Esophagus squamous epithelium (tissue), 5 donors: ENCODE measurements around the gene GDPD5. TPM values are rescaled to one million over a fixed set of nuclear protein-coding genes. Genes with fewer than 3 reads are reported as not detected.

Experiments
- DNase-seq: peaks from one replicate; lab custom pipeline; 2025; lab: John Stamatoyannopoulos, UW
- H3K27ac ChIP-seq, 4 donors: fragments of 200-600 bp; sonication (generic); one replicate each; pipeline ENCODE4 v1.5.1; 2016 to 2019; ENCODE audit warnings: mild to moderate bottlenecking in 1 of 4
- H3K27me3 ChIP-seq, 4 donors: fragments of 200-600 bp; sonication (generic); 1 replicate in 3 of 4; 2 replicates in 1 of 4; pipeline versions ENCODE4 v1.5.1 to v1.6.0; 2017 to 2021; ENCODE audit warnings: antibody characterized with exemption in 1 of 4
- H3K36me3 ChIP-seq, 3 donors: fragments of 200-600 bp; sonication (generic); one replicate each; pipeline ENCODE4 v1.5.1; 2016 to 2019
- H3K4me1 ChIP-seq, 3 donors: fragments of 200-600 bp; sonication (generic); one replicate each; pipeline ENCODE4 v1.5.1; 2017 to 2019
- H3K4me3 ChIP-seq, 4 donors: fragments of 200-600 bp; sonication (generic); 1 replicate in 3 of 4; 2 replicates in 1 of 4; pipeline ENCODE4 v1.5.1; 2016 to 2019; ENCODE audit warnings: mild to moderate bottlenecking in 2 of 4, moderate library complexity in 1 of 4
- H3K9me3 ChIP-seq, 3 donors: fragments of 200-600 bp; sonication (generic); one replicate each; pipeline ENCODE4 v1.5.1; 2016 to 2019
- CTCF ChIP-seq, 6 experiments: fragments of 450-650 bp in 4 of 6; fragments of 200-600 bp in 2 of 6; sonication (generic) in 2 of 6; IDR thresholded peaks; one replicate each; pipeline ENCODE4 v1.5.1; 2016 to 2019; ENCODE audit warnings: antibody characterized with exemption in 6 of 6, mild to moderate bottlenecking in 4 of 6, moderate library complexity in 4 of 6
- POLR2A ChIP-seq, 4 donors: fragments of 450-650 bp; IDR thresholded peaks; one replicate each; pipeline ENCODE4 v1.6.1; 2017; ENCODE audit warnings: antibody characterized with exemption in 4 of 4, mild to moderate bottlenecking in 4 of 4, moderate library complexity in 3 of 4
- WGBS, 2 donors: methylation state at CpG; one replicate each; pipeline ENCODE4 v1.1.5; 2018; 5-methylcytosine and 5-hydroxymethylcytosine counted together
- intact Hi-C: fragments of 100-400 bp; cut with DNase I; formaldehyde crosslinking; loops from one replicate; pipeline ENCODE4 v1.15.0; 2022
- total RNA-seq, 4 donors: library from RNA; depleted of rRNA; stranded (reverse); fragments of >200 nt; gene quantifications; one replicate each; pipeline ENCODE4 v1.1.0, GENCODE V29; 2016
- donor health status: DM: yes; HTN: yes; CAD: no.

The GDPD5 gene
- total RNA-seq, 4 donors from 2014 or later = 0.57 to 2.3 (median 1.6) TPM

GRCh38 chr11:75541193-75542087 lies 15.7 kb upstream of the GDPD5 start:
- 82% methylated on average over 4 of the region's 4 CpGs for WGBS, 2 donors
- Histone ChIP-seq H3K36me3 (no peaks in the 10 kb centered on the region), H3K27ac (no peak overlapping the region), H3K9me3 (no peaks in the 10 kb centered on the region), H3K4me1 (no peaks in the 10 kb centered on the region), H3K27me3 (peaks cover 0 to 7% (median 0%) of the 10 kb centered on the region in 4 donors), H3K4me3 (no peak overlapping the region)
- intact Hi-C loops = no loop called here
- TF ChIP-seq POLR2A (IDR thresholded peaks at IDR 0.05) (no peak), CTCF (IDR thresholded peaks at IDR 0.05) (no peak)
- no peak for DNase-seq

GRCh38 chr11:75539459-75540334 lies 14.0 kb upstream of the GDPD5 start:
- 74 to 78% methylated on average over 8 of the region's 9 CpGs for WGBS, 2 donors
- no peak overlapping the region for H3K4me3 ChIP-seq
- no peak for DNase-seq
- no peaks in the 10 kb centered on the region for H3K4me1 ChIP-seq
- no peaks in the 10 kb centered on the region for H3K36me3 ChIP-seq
- H3K27ac ChIP-seq = no peak overlapping the region
- TF ChIP-seq POLR2A (IDR thresholded peaks at IDR 0.05) = no peak
- TF ChIP-seq CTCF (IDR thresholded peaks at IDR 0.05) = no peak
- no peaks in the 10 kb centered on the region for H3K9me3 ChIP-seq
- intact Hi-C loops = loop anchor here (10.0 kb wide), 1 partner anchor 265 kb away; no protein-coding TSS in a partner anchor
- H3K27me3 ChIP-seq = peaks cover 0 to 6% (median 0%) of the 10 kb centered on the region in 4 donors

- H3K36me3 ChIP-seq = no peaks in the 10 kb centered on the region
- 73 to 74% methylated on average over 11 of the region's 11 CpGs for WGBS, 2 donors
- TF ChIP-seq CTCF (IDR thresholded peaks at IDR 0.05) (no peak), POLR2A (IDR thresholded peaks at IDR 0.05) (no peak)
- no peak for DNase-seq
- H3K4me1 ChIP-seq = no peaks in the 10 kb centered on the region
- no peaks in the 10 kb centered on the region for H3K9me3 ChIP-seq
- H3K27ac ChIP-seq = no peak overlapping the region
- H3K27me3 ChIP-seq = peaks cover 0 to 6% (median 0%) of the 10 kb centered on the region in 4 donors
- H3K4me3 ChIP-seq = no peak overlapping the region
- intact Hi-C loops = loop anchor here (10.0 kb wide), 1 partner anchor 264 kb away; no protein-coding TSS in a partner anchor
Observed at GRCh38 chr11:75538150-75538942, 12.6 kb upstream of the GDPD5 start.

- intact Hi-C loops = loop anchor here (10.0 kb wide), 1 partner anchor 263 kb away; no protein-coding TSS in a partner anchor
- no peak overlapping the region for H3K4me3 ChIP-seq
- no peak for TF ChIP-seq CTCF (IDR thresholded peaks at IDR 0.05)
- TF ChIP-seq POLR2A (IDR thresholded peaks at IDR 0.05) = no peak
Observed at GRCh38 chr11:75537740-75538139, 12.0 kb upstream of the GDPD5 start.

More at GRCh38 chr11:75537740-75538139, 12.0 kb upstream of the GDPD5 start:
- Histone ChIP-seq H3K27ac (no peak overlapping the region), H3K27me3 (peaks cover 0 to 6% (median 0%) of the 10 kb centered on the region in 4 donors), H3K4me1 (no peaks in the 10 kb centered on the region), H3K9me3 (no peaks in the 10 kb centered on the region), H3K36me3 (no peaks in the 10 kb centered on the region)
- WGBS, 2 donors = 79 to 81% methylated on average over 5 of the region's 5 CpGs
- no peak for DNase-seq
